HG03460 (cell line): ENCODE measurements around the gene DNMT3B.
"Not testable (repeated sequence)": the region's sequence is repeated elsewhere in the genome, so short reads cannot be mapped to it uniquely, and the experiment has no call there.

Source experiments
- ATAC-seq: cut with Tn5 transposase; IDR thresholded peaks from one replicate; pipeline ENCODE4 v1.9.1; 2021; ENCODE audit not compliant: unreplicated experiment

DNMT3B gene

DNA sequence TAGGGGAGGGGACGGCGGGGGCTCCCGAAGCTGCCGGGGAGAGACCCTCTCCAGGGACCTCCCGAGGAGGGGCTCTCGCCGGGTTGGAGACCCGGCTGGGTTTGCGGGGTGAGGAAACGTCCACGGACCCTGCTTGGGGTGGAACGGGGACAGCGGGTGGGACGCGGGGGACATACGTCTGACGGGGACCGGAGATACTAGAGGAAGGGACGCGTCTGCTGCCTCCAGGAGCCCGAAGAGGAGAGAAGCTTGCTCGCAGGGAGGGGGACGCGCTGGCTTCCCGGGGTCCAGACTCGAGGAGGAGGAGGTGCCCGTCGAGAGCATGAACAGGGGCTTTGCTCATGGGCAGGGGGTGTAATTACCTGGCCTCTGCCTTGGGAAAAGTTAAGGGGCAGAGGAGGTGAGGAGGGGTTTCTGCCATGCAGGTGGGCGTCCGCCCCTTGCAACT lies 593 bp downstream of the DNMT3B start:
- ATAC-seq: peak; percentile 15

DNA sequence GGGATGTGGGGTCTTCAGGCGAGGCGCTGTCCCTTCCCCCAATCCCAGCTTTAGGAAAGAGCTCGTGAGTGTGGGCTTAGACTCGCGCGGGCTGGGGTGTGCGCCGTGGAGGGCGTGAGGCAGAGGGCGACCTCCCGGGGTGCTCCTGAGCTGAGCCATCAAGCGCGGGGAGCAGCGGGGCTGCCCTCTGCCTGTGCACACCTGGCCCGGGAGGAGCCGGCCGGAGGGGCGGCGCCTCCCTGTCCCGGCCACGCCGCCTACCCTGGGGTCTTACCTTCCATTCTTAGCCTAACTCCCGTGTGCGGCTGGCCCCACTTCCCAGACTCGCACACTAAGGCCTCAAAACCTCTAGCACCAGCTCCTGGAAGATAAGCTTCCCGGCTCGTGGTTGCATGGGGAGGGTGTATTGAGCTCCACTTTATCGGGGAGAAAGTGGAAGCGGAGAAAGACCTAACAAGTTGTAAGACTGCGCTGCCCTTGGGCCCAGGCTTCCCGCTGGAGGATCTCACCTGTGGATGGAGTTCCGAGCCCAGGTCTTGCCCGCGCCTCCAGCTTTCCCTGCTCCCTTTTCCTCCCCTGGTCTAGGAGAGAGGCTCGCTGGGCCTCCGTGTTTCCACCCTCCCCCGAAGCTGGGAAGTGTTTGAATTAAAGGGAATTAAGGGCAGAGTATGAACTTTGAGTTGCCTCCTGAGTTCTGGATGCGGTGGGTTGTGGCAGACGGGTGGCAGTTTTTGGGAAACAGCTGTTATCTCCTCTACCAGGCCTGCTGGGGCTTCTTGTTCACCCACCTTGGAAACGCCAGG lies 1.2 kb downstream of the DNMT3B start:
- no peak for ATAC-seq

DNA sequence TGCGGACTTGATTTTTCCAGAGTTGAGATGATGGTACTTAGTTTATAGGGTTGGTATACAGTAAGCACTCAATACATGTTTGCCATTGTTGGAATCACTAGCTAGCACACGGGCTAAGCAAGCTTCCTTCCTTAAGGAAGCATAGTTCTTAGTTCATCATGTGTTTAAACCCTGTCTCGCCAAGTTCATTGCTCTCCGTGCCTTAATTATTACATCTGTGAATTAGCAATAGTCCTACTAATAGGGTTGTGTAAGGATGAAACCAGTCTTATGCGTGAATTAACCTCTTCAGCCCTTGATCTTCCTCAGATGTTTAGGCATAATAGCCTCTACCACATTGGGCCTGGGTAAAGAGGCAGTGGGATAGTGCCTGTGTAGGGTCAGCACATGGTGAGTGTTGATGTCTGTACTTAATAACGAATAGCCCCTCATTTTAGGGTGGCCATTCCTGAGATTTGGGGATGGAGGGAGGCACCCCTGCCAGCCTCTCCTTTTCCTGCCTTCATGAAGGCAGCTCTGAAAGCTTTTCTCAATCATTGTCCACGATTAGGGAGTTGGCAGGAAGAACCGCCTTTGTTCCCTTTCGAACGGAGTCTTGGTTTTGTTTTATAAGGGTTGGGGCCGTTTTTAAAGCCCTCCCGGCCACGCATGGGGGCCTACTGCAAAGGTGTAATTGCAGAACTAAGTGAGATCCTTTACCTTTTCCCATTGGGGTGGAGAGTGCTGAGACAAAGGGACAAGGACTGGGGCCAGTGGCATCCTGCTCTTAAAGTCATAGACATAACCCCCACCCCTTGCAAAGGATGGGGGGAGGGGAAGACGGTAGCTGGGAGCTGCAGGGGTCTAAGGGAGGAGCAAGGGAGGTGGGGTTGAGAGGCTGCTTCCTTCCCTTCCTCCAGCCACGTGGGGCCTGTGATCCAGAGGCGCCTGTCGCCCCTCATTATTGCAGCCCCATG lies 2.1 kb downstream of the DNMT3B start:
- ATAC-seq: no peak

DNA sequence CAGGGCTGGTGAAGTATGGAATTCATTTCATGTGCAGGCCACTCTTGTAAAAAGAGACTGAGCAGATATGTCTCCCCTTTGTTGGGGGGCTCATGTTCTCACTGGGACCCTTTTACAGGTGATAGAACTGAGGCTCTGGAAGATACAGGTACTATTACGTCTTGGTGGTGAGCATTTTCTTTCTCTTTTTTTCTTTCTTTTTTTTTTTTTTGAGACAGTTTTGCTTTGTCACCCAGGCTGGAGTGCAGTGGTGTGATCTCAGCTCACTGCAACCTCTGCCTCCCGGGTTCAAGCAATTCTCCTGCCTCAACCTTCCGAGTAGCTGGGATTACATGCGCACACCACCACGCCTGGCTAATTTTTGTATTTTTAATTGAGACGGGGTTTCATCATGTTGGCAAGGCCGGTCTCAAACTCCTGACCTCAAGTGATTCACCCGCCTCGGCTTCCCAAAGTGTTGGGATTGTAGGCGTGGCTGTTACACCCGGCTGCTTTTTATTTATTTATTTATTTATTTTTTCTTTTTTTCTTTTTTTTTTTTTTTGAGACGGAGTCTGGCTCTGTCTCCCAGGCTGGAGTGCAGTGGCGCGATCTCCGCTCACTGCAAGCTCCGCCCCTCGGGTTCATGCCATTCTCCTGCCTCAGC lies 3.2 kb downstream of the DNMT3B start:
- ATAC-seq: not testable (repeated sequence)

DNA sequence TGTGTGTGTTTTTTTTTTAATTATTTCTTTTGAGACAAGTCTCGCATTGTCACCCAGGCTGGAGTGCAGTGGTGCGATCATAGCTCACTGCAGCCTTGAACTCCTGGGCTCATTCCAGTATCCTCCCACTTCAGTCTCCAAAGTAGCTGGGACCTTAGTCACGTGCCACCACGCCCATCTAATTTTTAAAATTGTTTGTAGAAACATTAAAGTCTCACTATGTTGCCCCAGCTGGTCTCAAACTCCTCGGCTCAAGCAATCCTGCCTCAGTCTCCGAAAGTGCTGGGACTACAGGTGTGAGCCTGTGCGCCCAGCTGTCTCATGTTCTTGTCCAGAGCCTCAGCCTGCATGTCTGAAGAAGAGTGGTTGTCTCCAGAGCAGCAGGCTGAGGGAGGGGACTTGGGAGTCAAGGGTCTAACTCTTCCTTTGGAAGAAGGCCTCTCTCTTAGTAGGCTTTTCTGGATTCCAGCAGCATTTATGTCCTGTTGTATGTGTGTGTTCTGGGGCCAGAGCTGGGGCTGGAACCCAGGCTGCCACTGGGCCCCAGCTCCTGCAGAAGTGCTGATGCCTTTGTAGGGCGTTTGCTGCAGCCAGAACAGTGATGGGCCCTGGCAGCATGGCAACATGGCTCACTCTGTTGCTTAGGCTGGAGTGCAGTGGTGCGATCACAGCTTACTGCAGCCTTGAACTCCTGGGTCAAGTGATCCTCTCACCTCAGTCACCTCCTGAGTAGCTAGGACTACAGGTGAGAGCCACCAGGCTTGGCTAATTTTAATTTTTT lies 5.4 kb downstream of the DNMT3B start:
- no peak for ATAC-seq

DNA sequence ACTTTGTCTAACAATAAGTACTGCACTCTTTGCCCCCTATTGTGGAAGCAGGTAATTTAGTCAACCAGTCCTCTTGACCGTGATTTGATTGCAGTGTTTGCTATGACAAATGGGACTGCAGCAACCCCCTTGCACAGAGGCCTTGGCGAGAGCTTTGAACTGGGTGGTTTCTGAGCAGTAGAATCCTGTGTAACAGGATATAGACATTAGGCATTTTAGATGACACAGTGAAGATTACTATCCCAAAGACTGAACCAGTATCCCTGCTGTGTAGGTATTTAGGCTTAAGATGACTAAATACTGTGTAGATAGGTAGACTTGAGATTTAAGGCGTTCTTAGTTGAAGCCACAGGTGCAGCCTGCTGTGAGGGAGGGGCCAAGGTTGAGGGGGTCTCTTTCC lies 9.9 kb downstream of the DNMT3B start:
- no peak for ATAC-seq

DNA sequence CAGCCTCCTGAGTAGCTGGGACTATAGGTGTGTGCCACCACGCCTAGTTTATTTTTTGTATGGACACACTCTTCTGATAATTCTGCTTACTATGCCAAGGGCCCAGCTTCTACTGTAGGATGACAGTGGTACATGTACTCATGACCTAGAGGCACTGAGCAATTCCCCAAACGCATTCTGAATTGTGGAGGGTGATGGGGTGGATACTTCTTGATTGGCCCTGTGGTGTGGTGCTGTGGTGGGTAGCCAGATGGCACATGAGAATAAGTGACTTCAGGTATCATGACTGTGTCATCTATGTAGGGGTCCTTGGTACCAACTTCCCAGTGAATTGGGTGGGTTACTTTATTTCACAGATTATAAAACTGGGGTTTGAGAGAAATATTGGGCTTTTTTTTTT lies 11.0 kb downstream of the DNMT3B start:
- ATAC-seq: no peak

DNA sequence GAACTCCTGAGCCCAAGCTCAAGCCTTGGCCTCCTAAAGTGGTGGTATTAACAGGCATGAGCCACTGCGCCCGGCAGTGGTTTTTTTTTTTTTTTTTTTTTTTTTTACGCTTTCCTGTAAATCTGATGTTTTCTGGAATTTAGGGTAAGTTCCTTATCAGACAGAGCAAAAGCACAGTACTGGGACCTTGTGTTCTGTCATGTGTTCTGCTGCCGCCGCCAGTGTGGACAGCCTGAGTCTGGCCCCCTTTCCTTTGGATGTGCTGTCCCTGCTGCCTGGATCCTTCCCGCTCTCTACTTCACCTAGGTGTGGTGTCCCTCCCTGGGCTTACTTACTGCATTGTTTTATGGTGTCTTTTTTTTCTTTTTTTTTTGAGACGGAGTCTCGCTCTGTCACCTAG lies 11.7 kb downstream of the DNMT3B start:
- ATAC-seq: no peak

DNA sequence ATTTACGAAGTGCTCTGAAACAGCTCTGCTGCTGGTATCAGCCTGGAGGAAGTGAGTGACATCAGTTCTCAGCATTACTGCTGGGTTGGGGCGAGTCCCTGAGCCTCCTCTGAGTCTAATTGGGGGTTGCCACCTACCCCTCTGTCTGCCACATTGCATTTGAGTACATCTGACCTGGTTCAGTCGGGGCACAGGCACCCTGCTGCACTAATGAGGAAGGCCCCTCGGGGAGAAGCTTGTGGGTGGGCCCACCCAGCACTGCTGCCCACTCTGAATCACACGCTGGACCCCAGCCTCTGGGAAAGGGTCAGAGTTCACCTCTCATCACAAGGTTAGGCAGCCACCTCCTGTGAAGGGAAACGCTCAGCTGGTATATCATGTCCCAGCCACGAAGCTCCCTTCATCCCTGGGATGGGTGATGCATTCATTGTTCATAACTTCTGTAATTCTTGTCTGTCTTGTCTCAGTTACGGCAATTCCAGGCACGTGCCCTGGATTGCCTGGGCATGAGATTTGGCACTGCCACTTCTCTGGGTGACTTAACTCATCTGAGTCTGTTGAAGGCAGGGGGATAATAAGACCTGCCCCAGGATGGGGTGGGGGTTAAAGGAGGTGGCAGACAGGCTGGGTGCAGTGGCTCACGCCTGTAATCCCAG lies 13.3 kb downstream of the DNMT3B start:
- ATAC-seq: no peak

DNA sequence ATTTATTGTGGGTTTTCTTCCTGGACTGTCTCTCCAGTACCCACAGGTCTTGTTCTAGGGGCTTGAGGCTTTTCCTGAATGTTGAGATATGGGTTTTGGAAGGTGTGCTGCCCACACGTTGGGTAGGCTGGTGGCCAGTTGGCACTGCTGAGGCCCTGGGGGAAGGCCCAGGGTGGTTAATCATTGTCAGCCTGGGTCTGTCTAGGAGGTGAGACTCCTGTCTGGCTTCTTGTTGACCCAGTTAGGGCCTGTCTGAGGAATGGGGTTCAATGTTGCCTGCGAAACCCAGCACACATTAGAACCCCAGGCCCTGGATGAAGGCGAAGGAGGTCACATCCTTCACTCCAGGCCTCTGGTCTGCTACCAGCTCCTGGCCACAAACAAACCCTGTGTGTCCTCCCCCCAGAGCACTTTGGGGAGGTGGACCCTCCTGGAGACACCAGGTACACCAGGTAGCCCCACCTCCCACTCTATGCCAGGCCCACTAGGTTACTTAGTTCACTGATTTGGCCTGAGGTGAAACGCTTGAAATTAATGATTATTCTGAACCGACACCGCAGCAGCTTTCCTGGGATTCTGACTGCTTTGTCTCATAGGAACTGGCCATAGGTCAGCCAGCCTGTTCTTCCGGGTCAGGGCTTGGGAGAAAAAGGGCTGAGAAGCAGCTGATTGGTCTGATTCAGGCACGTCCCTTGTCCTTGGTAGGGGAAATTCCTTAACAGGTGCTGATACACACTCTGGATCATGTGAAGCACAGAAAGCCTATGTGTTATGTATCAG lies 15.2 kb downstream of the DNMT3B start:
- ATAC-seq: no peak

DNA sequence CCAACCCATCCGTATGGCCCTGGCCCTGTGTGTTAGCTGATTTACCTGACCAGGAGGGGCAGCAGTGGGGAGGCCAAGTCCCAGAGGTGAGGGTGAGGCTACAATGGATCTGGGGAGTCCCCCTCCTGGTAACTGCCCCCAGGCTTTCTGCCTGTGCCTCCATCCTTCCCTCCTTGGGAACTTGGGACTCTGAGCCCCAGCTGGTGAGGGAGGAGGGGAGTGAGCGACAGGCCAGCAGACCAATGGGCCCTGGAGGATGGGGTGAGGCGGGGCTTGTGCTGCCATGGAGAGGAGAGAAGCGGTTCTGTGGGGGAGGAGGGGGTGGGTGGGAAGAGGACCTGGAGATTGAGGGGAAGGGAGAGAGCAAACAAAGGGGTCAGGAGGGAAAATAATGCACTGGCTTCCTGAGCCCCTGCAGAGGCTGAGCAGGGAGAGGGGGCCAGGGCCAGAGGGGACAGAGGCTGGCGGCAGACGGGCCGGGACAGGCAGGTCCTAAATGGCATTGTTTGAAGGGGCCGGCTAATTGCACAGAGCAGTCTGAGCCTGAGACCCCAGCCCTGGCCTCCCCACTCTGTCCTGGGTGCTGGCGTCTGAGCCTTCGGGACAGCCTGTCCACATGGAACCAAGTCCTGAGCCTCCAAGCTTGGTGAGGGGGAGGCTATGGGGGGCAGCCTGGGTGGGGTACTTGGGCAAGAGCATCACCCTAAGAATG lies 17.5 kb downstream of the DNMT3B start:
- no peak for ATAC-seq

DNA sequence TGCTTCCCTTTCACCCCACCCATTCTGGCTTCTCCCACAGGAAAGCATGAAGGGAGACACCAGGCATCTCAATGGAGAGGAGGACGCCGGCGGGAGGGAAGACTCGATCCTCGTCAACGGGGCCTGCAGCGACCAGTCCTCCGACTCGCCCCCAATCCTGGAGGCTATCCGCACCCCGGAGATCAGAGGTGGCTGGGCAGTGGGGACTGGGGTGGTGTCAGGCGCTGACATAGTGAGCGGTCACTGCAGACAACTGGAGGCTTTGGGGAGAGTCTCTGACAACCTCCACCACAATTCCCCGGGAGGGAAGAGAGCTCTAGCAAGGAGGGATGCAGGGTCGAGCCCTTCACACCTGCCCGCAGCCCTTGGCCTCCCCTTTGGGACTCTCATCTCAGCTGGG lies 18.1 kb downstream of the DNMT3B start:
- ATAC-seq: no peak

DNA sequence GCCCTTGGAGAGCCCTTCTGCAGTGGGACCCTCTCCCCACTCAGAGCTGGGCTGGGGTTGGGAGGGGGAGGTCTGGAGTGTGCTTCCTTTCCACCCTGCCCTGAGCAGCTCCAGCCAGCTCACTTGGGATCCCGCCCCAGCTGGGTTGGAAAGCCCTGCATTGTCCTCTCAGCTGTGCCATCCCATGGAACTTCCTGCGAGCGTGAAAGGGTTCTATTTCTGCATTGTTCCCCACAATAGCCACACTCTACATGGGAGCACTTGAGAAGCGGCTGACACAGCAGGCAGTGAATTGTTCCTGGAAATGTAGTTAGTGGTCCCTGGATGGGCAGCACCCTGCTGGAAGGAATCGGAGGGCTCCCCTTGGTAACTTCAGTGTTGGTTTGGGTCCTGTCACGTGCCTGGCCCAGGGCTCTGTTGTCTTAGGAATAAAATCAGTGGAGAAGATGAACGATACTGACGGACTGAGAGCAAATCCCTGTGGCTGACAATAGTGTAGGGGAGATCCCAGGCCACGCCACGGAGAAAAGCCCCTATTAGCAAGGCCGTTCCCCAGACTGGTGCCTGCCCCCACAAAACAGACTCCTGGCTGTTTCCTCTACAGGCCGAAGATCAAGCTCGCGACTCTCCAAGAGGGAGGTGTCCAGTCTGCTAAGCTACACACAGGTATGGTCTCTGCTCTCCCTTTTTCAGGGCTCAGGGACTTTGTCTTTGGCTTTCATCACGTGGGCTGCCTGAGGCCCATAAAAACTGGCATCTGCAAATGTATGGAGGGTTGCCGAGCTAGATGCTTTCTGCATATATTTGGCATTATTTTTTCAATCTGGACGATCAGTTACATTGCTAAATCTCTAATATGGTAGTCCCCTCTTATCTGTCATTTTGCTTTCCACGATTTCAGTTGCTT lies 18.8 kb downstream of the DNMT3B start:
- no peak for ATAC-seq

DNA sequence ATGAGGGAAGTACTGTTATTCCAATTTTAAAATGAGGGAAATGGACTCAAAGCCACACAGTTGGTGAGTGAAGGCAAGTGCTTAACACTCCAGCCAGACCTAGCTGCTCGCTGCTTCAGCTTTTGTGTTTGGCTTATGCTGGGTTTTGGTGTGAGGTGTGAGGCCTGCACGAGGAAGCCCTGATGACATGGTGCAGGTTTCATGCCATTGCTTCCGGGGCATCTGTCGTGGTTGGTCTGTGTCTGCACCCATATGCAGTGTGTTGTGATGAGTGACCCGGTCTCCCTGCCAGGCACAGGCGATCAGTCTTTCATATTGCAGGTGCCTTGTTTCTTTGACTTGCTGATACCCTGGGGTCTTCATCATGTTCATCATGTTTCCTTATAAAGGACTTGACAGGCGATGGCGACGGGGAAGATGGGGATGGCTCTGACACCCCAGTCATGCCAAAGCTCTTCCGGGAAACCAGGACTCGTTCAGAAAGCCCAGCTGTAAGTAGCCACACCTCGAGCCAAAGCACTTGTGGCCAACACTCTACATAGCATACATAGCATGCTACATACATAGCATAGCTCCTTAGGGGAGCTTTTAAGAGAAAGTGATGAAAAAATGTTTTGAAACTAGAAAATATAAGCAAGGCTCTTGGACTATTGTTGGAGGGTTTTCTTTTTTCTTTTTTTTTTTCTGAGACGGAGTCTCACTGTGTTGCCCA lies 22.3 kb downstream of the DNMT3B start:
- ATAC-seq: no peak

DNA sequence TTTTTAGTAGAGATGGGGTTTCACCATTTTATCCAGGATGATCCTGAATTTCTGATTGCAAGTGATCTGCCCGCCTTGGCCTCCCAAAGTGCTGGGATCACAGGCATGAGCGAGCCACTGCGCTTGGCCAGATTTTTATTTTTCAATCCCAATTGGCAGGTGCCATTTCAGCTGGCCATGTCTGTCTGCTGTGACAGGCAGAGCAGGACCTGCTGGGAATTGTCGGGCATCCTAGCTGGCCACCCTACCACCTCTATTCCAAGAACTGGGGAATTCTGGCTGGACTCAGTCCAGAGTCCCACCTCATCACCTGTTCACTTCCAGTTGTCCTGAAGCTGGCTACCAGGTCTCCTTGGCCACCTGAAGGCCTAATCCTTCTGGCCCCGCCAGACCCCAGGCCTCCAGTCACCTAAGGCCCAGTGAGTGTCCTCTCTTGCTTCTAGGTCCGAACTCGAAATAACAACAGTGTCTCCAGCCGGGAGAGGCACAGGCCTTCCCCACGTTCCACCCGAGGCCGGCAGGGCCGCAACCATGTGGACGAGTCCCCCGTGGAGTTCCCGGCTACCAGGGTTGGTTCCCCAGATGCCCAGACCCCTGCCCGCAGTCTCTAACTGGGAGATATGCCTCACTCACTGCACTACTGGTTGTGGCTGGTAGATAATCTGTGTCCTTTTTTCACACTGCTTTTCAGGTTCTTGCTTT lies 24.0 kb downstream of the DNMT3B start:
- no peak for ATAC-seq

DNA sequence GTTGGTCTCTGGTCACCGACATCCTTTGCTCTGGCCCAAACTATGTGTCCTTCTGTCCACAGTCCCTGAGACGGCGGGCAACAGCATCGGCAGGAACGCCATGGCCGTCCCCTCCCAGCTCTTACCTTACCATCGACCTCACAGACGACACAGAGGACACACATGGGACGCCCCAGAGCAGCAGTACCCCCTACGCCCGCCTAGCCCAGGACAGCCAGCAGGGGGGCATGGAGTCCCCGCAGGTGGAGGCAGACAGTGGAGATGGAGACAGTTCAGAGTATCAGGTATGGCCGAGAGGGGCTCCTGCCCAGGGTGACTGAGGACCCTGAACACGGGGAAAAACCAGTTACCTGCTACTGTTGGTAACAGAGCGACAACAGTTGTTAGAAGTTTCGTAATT lies 25.0 kb downstream of the DNMT3B start:
- no peak for ATAC-seq
